PC-3 (cell line): ENCODE data around the gene PFDN4.
A peak's percentile ranks its signal among the peaks of the same experiment; 100 is the strongest.

Experiments
- EZH2 ChIP-seq: fragments of 300-600 bp; sonication (generic); IDR thresholded peaks from one replicate; pipeline ENCODE4 v1.6.1; 2017; ENCODE audit warnings: antibody characterized with exemption, mild to moderate bottlenecking, low read length; ENCODE audit not compliant: unreplicated experiment
- EZH2phosphoT487 ChIP-seq: fragments of 300-600 bp; sonication (generic); IDR thresholded peaks from 2 replicates; pipeline ENCODE4 v1.6.1; 2018; ENCODE audit warnings: mild to moderate bottlenecking, antibody characterized with exemption, low read length, borderline replicate concordance
- TF ChIP-seq, protein P1 (sequence below): fragments of 300-600 bp; sonication (generic); conservative IDR thresholded peaks from 2 replicates; pipeline ENCODE4 v1.5.1; 2017; ENCODE audit warnings: antibody characterized with exemption, low read depth, mild to moderate bottlenecking, low read length

DNA sequence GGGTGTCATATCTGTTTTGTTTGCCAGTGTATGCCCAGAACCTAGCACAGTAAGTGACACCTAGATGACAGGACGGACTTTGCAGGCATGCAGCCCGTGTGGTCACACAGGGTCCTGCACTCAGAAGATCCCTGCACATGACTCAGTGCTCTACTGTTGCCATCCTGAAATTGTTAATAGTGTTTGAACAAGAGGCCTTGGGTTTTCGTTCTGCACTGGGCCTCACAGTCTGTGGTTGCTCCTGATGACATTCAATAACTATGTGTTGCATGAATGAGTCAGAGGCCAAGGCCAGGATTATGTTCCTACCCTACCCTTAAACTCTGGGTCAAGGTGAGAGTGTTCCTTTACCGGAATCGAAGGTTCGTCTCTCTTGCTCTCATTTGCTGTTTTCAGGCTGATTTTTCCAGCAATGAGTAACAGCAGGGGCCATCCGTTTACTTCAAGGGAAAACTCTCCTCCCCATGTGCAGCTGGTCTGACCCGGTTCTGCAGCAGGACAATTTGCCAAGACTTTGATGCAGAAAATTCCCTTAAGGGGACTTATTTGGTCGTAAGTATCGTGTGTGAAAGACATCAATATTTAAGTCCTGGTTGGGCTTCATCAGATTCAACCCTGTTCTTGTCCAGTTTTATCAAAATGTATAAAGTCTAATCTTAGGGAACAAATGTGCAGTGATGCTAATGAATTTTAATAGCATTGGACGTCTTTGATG, 13.0 kb upstream of the PFDN4 start:
- TF ChIP-seq, protein P1, sequence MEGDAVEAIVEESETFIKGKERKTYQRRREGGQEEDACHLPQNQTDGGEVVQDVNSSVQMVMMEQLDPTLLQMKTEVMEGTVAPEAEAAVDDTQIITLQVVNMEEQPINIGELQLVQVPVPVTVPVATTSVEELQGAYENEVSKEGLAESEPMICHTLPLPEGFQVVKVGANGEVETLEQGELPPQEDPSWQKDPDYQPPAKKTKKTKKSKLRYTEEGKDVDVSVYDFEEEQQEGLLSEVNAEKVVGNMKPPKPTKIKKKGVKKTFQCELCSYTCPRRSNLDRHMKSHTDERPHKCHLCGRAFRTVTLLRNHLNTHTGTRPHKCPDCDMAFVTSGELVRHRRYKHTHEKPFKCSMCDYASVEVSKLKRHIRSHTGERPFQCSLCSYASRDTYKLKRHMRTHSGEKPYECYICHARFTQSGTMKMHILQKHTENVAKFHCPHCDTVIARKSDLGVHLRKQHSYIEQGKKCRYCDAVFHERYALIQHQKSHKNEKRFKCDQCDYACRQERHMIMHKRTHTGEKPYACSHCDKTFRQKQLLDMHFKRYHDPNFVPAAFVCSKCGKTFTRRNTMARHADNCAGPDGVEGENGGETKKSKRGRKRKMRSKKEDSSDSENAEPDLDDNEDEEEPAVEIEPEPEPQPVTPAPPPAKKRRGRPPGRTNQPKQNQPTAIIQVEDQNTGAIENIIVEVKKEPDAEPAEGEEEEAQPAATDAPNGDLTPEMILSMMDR = peak; percentile 37
- no peak for TF ChIP-seq EZH2phosphoT487
- no peak for TF ChIP-seq EZH2
